Heart left ventricle (tissue), 16 donors: ENCODE measurements around the gene YDJC. TPM values are rescaled to one million over a fixed set of nuclear protein-coding genes. Genes with fewer than 3 reads are reported as not detected.

Experiments used
- ATAC-seq, 4 donors: fragments of 200-7000 bp; cut with Tn5 transposase; one replicate each; pipeline ENCODE4 v1.9.1; 2020 to 2022; ENCODE audit warnings: moderate library complexity in 4 of 4, mild to moderate bottlenecking in 3 of 4, moderate number of reproducible peaks in 1 of 4
- DNase-seq, 5 donors: peaks; one replicate each; pipeline ENCODE4 v3.0.0-alpha.2; 2020
- H3K27ac ChIP-seq, 12 donors: fragments of 200-600 bp; sonication (generic) in 4 of 12; one replicate each; pipeline versions ENCODE4 v1.5.0 to v1.8.0; 2016 to 2022; ENCODE audit warnings: mild to moderate bottlenecking in 2 of 12
- H3K27me3 ChIP-seq, 9 donors: fragments of 200-600 bp; sonication (generic) in 2 of 9; one replicate each; pipeline versions ENCODE4 v1.5.1 to v1.8.0; 2016 to 2022; ENCODE audit warnings: mild to moderate bottlenecking in 3 of 9
- H3K36me3 ChIP-seq, 9 donors: fragments of 200-600 bp; sonication (generic) in 2 of 9; one replicate each; pipeline versions ENCODE4 v1.5.0 to v1.8.0; 2018 to 2022; ENCODE audit warnings: mild to moderate bottlenecking in 2 of 9
- H3K4me1 ChIP-seq, 12 donors: fragments of 200-600 bp; sonication (generic) in 4 of 12; one replicate each; pipeline versions ENCODE4 v1.5.0 to v1.8.0; 2016 to 2022; ENCODE audit warnings: mild to moderate bottlenecking in 3 of 12
- H3K4me3 ChIP-seq, 12 donors: fragments of 200-600 bp; sonication (generic) in 4 of 12; one replicate each; pipeline versions ENCODE4 v1.5.0 to v1.8.0; 2017 to 2022; ENCODE audit warnings: mild to moderate bottlenecking in 9 of 12, moderate library complexity in 4 of 12
- H3K9me3 ChIP-seq, 12 donors: fragments of 200-600 bp; sonication (generic) in 4 of 12; one replicate each; pipeline versions ENCODE4 v1.5.0 to v1.8.0; 2016 to 2022; ENCODE audit warnings: mild to moderate bottlenecking in 1 of 12
- CTCF ChIP-seq, 12 donors: fragments of 200-600 bp; sonication (generic) in 4 of 12; IDR thresholded peaks; one replicate each; pipeline versions ENCODE4 v1.5.0 to v1.8.0; 2018 to 2022; ENCODE audit warnings: antibody characterized with exemption in 12 of 12, mild to moderate bottlenecking in 5 of 12
- POLR2A ChIP-seq, 2 donors: fragments of 450-650 bp; IDR thresholded peaks; one replicate each; pipeline ENCODE4 v1.6.1; 2017; ENCODE audit warnings: antibody characterized with exemption in 2 of 2, mild to moderate bottlenecking in 2 of 2, moderate library complexity in 2 of 2
- WGBS, 4 donors: extraction: QIAGEN DNeasy Blood & Tissue Kit in 2 of 4; methylation state at CpG; one replicate each; pipeline versions ENCODE4 v1.1.5 to v1.1.7; 2013 to 2018; 5-methylcytosine and 5-hydroxymethylcytosine counted together
- intact Hi-C, 10 donors: fragments of 100-400 bp; cut with DNase I; formaldehyde crosslinking; loops; one replicate each; pipeline versions ENCODE4 v1.11.1 to v1.14.2; 2022
- polyA plus RNA-seq, 2 donors: library from polyadenylated mRNA; stranded (reverse); fragments of 200-250 nt; gene quantifications; one replicate each; pipeline ENCODE4 v1.2.3, GENCODE V29; 2013
- total RNA-seq, 9 donors: library from RNA; depleted of rRNA in 2 of 9; stranded (reverse); fragments of >200 nt in 2 of 9; fragmentation: NEBNext Ultra II Directional in 3 of 9; extraction: Animal tissue kit (Norgen Biotek cat#: 25700) in 3 of 9; gene quantifications; one replicate each; pipeline versions ENCODE4 v1.1.0 to v1.2.4, GENCODE V29; 2016 to 2023
- donor health status: ischemic (EF 13 %, LVEDD 7.1; RV severe dilation, severe dysfunction).
- donor health status: healthy with polysubstance abuse.
- donor health status: DM: no; HTN: yes; CAD: no.
- donor health status: DM: no; HTN: no; CAD: no.
- donor health status: ischemic (EF 25% LVEDD 6.9; RV normal size, moderate dysfunction).
- donor health status: ischemic (EF 25% LVEDD 5.7; RV mildly dilated, moderate dysfunction).
- donor health status: healthy.
- donor health status: DM: yes; HTN: yes; CAD: no.
- donor health status: ischemic (EF 35%, LVEDD 5.7; RV mildly dilated, moderate dysfunction).
- donor health status: nonischemic (EF 11% LVEDD 7.7; RV severe dilation, severe dysfunction).
- donor health status: DM: yes; HTN: yes; CAD: no.
- donor health status: PGD.
- donor health status: ischemic (EF 29% LVEDD 5.4; RV normal size, mild dysfunction).
- donor health status: nonischemic (EF 23%, LVEDD 6.1; RV moderate dilation, normal function).

The YDJC gene
- total and polyA plus RNA-seq, 11 donors = 3.0 to 19.8 (median 5.5) TPM

GRCh38 chr22:21657360-21658032 lies 27.7 kb upstream of the YDJC start:
- peaks cover 0 to 7% (median 0%) of the 10 kb centered on the region in 9 donors for H3K27me3 ChIP-seq
- DNase-seq = peak; percentile 65 to 87 (median 79)
- peaks cover 0 to 17% (median 8%) of the 10 kb centered on the region in 12 donors for H3K4me1 ChIP-seq
- peak overlapping the region in 2 of 12 donors; percentile 3 to 27 for H3K27ac ChIP-seq
- 0 to 3% (median 1%) methylated on average over 9 to 79 of the region's 79 CpGs for WGBS, 4 donors
- H3K9me3 ChIP-seq = no peaks in the 10 kb centered on the region
- TF ChIP-seq CTCF (IDR thresholded peaks at IDR 0.05) (peak in 9 of 12 donors; percentile 10 to 40 (median 25)), POLR2A (IDR thresholded peaks at IDR 0.05) (no peak)
- intact Hi-C loops = no loop called here
- peak in 3 of 4 donors; percentile 83 to 90 (median 84) for ATAC-seq
- peak overlapping the region; percentile 41 to 80 (median 62) for H3K4me3 ChIP-seq
- no peaks in the 10 kb centered on the region for H3K36me3 ChIP-seq

GRCh38 chr22:21657020-21657359 lies 27.2 kb upstream of the YDJC start:
- peaks cover 0 to 21% (median 12%) of the 10 kb centered on the region in 12 donors for H3K4me1 ChIP-seq
- no peaks in the 10 kb centered on the region for H3K36me3 ChIP-seq
- ATAC-seq (no peak), DNase-seq (no peak)
- peak overlapping the region in 11 of 12 donors; percentile 48 to 80 (median 63) for H3K4me3 ChIP-seq
- intact Hi-C loops = no loop called here
- H3K27ac ChIP-seq = no peak overlapping the region
- H3K27me3 ChIP-seq = peaks cover 0 to 7% (median 0%) of the 10 kb centered on the region in 9 donors
- TF ChIP-seq CTCF (IDR thresholded peaks at IDR 0.05) = no peak
- TF ChIP-seq POLR2A (IDR thresholded peaks at IDR 0.05) = no peak
- 32 to 37% (median 35%) methylated on average over 17 of the region's 17 CpGs for WGBS, 4 donors
- no peaks in the 10 kb centered on the region for H3K9me3 ChIP-seq

GRCh38 chr22:21652547-21653545 lies 23.0 kb upstream of the YDJC start:
- Histone ChIP-seq H3K27me3 (peaks cover 0 to 7% (median 0%) of the 10 kb centered on the region in 9 donors), H3K4me1 (peaks cover 0 to 31% (median 19%) of the 10 kb centered on the region in 12 donors), H3K36me3 (peaks cover 0 to 16% (median 0%) of the 10 kb centered on the region in 9 donors), H3K27ac (peak overlapping the region in 1 of 12 donors; percentile 3), H3K4me3 (peak overlapping the region; percentile 37 to 83 (median 60)), H3K9me3 (no peaks in the 10 kb centered on the region)
- TF ChIP-seq CTCF (IDR thresholded peaks at IDR 0.05) = no peak
- no peak for TF ChIP-seq POLR2A (IDR thresholded peaks at IDR 0.05)
- WGBS, 4 donors = 20 to 92% (median 24%) methylated on average over 4 to 40 of the region's 40 CpGs
- DNase-seq = no peak
- intact Hi-C loops = loop anchor here in 1 of 10 donors (5.0 kb wide), 1 partner anchor 51 kb away; no protein-coding TSS in a partner anchor
- no peak for ATAC-seq
